RWPE1 (cell line): ENCODE results near the gene VPS13D.

Experiments
- CTCF ChIA-PET: fragments of 350-600 bp; sonication (Branson Sonifier 250); formaldehyde crosslinking; extraction: SDS; loops from one replicate; lab custom pipeline; 2021; lab: Yijun Ruan, JAX
- POLR2A ChIA-PET: fragments of 400-600 bp; formaldehyde crosslinking; extraction: SDS; loops from one replicate; lab custom pipeline; 2020; ENCODE audit warnings: antibody characterized with exemption; ENCODE audit not compliant: low non-redundant PET; lab: Yijun Ruan, JAX
- DNase-seq: peaks from one replicate; pipeline ENCODE4 v3.0.0; 2012; ENCODE audit warnings: low spot score
- H3K27ac ChIP-seq: fragments of 450-650 bp; 2 replicates; pipeline ENCODE4 v1.5.1; 2017
- TF ChIP-seq, protein P1 (sequence below): fragments of 450-650 bp; conservative IDR thresholded peaks from 2 replicates; pipeline ENCODE4 v1.5.1; 2017; ENCODE audit warnings: low read depth, mild to moderate bottlenecking

The VPS13D gene

DNA sequence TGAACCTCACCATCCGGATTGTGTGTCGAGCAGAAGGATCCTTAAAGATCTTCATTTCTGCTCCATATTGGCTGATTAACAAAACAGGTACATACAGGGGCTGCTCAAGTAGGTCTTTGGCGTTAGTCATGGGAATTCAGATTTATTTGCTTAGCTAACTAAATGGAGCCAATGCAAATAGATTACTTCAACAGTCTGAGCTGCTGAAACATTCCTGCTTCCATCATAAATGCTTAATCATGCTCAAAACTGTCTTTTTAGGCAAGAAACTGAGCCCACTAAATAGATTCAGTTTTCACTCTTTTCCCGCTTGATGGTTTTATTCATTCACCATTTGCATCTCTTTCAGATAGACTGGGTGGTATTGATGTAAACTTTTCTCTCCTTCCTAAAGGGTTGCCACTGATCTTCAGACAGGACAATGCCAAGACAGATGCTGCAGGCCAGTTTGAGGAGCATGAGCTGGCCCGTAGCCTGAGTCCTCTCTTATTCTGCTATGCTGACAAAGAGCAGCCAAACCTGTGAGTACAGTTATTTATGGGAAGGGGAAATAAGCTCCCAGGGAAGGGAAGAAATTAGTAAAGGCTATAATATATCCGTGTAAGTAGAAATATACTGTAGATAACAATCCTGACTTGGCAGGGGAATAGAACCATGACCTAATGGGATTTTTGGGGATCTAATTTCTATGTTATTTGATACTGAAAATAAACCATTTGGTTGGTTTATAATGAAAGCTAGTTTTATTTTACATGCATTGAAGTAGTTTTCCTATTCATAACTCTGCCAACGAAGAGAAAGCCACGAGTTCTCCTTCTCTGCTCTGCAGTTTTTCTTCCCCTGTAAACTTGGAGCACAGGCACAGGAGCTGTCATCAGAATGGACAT, 126.4 kb downstream of the VPS13D start:
- CTCF ChIA-PET, result no interaction called here
- POLR2A ChIA-PET, result no interaction called here
- TF ChIP-seq, protein P1, sequence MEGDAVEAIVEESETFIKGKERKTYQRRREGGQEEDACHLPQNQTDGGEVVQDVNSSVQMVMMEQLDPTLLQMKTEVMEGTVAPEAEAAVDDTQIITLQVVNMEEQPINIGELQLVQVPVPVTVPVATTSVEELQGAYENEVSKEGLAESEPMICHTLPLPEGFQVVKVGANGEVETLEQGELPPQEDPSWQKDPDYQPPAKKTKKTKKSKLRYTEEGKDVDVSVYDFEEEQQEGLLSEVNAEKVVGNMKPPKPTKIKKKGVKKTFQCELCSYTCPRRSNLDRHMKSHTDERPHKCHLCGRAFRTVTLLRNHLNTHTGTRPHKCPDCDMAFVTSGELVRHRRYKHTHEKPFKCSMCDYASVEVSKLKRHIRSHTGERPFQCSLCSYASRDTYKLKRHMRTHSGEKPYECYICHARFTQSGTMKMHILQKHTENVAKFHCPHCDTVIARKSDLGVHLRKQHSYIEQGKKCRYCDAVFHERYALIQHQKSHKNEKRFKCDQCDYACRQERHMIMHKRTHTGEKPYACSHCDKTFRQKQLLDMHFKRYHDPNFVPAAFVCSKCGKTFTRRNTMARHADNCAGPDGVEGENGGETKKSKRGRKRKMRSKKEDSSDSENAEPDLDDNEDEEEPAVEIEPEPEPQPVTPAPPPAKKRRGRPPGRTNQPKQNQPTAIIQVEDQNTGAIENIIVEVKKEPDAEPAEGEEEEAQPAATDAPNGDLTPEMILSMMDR, result no peak
- no peak overlapping the region for H3K27ac ChIP-seq
- no peak for DNase-seq

DNA sequence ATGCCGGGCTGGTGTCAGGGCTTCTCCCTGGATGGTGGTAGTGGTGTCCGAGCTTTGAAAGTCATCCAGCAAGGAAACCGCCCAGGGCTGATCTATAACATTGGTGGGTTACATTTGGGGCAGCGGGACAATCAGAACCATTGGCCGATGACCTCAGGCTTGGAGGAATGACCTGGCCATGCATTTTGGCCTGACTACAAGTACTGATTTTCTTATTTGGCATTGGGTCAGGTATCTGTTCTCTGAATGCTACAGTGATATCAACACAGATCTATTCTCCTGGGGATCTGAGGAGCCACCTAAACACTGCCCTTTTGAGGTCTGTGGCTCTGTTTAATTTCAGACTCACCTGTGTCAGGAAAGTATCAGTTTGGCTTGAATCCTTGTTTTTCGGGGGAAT, 128.7 kb downstream of the VPS13D start:
- CTCF ChIA-PET, result no interaction called here
- DNase-seq, result no peak
- TF ChIP-seq, protein P1, result no peak
- POLR2A ChIA-PET, result no interaction called here
- H3K27ac ChIP-seq, result no peak overlapping the region

DNA sequence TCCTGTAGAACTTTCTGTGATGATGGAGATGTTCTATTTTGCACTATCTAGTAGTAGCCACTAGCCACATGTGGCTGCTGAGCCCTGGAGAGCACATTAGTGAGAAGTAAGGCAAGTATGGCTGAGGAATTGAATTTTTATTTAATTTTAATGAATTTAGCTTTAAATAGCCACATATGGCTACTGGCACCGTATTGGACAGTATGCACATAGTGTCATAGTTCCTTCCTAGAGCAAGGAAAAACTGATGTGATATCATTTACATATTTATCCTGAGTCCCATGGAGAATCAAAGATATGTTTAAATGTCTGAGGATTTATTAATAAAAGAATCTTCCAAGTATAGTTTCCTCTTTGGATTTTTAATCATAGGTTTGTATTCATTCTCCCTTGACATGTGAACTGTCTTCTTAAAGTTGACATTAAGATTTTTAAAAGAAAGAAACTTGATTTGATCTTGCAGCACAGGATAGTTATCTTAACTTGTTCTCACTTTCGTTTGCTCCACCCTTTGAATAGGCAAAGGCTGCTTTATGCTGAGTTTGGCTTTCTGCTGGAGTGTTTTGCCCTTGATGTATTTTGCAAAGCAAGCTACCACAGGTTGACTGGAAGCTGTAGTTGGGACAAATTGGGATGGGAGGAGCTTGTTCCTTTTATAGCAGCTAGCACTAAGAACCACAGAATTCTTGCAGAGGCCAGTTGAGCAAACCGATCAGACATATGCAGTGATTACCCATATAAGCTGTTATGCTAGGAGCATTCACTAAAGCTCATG, 129.7 kb downstream of the VPS13D start:
- ChIA-PET POLR2A (no interaction called here), CTCF (no interaction called here)
- no peak for DNase-seq
- TF ChIP-seq, protein P1, result no peak
- H3K27ac ChIP-seq, result no peak overlapping the region

DNA sequence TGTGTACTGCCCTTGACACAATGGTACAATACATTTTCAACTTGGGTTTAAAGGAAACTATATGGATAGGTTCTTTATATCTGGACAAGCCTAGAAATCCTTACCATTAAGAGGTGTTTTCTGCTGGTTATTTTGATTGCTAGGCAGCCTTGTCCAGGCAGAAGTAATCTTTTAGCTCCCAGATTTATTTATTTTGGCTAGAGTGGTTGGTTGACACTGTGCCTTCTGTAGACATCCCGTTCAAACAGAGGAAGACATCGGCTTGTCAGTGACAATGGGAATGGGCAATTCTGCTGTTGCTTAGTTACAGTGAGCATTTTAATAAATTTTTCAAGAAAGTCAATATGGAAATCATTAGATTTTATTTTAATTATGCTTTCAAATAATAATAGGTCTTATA, 138.8 kb downstream of the VPS13D start:
- DNase-seq, result no peak
- no peak overlapping the region for H3K27ac ChIP-seq
- TF ChIP-seq, protein P1, result no peak
- POLR2A ChIA-PET, result no interaction called here
- CTCF ChIA-PET, result interaction anchor here (0.6 kb wide), 1 partner anchor 289 kb away, joined by 3 read pairs; no protein-coding TSS in a partner anchor

DNA sequence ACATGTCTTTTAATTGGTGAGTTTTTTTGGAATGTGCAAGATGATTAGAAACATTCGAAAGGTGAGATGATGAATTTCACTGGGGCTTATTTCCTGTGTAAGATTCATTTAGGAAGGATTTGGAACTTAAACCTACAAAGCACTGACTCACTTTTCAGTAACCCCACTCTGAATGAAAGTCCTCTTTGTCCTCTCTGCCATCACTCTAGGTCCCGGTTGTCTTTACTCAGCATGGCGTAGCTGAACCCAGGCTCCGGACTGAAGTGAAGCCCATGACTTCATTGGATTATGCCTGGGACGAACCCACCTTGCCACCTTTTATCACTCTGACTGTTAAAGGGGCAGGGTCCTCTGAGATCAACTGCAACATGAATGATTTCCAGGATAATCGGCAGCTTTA, 139.4 kb downstream of the VPS13D start:
- TF ChIP-seq, protein P1, result no peak
- POLR2A ChIA-PET, result no interaction called here
- no peak for DNase-seq
- CTCF ChIA-PET, result interaction anchor here (0.6 kb wide), 1 partner anchor 289 kb away, joined by 3 read pairs; no protein-coding TSS in a partner anchor
- no peak overlapping the region for H3K27ac ChIP-seq

DNA sequence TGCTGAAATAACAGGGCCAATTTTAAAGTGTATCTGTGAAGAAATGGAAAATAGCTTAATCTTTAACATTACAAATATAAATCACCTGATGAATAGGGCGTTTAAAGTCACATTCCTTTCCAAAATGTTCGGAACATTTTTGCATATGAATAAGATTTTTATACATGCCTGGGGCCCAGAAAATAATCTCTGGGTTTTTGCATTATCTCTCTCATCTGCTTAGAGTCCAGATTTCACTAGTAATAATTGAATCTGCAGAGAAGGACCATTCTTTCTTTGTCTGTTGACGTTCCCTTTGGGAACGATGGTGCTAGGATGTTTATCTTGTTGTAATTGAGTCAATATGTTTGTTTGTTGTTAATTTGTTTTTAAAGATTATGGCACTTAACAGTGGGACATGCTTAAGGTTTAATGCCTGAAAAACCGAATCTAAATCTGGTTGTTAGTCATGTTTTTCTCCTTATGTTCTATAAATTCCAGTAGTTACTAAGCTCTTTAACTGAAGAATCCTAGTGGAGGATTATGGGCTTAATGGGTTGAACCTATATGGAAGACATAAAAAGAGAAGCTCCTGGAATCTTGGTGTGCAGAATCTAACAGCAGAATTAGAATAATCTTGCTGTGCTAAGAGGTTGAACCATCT, 140.6 kb downstream of the VPS13D start:
- ChIA-PET CTCF (no interaction called here), POLR2A (no interaction called here)
- DNase-seq, result no peak
- TF ChIP-seq, protein P1, result no peak
- H3K27ac ChIP-seq, result no peak overlapping the region
